ENCODE measurements around the gene NSUN6.

DNA sequence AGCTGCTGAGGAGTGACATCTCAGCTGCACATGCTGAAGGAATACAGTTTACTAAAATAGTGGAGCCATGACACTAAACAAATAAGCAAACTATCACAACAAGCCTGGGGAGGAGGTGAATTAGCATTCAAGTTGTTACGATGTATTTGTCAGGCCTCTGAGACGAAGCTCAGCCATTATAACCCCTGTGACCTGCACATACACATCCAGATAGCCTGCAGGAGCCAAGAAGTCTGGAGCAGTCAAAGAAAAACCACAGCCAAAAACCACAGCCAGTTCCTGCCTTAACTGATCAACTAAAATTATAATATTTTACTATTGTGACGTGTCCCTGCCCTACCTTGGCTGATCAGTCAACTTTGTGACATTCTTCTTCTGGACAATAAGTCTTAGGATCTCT lies 68.6 kb downstream of the NSUN6 start:
- no peak for TF ChIP-seq POLR2A (IDR thresholded peaks at IDR 0.05)
- TF ChIP-seq, protein P1, sequence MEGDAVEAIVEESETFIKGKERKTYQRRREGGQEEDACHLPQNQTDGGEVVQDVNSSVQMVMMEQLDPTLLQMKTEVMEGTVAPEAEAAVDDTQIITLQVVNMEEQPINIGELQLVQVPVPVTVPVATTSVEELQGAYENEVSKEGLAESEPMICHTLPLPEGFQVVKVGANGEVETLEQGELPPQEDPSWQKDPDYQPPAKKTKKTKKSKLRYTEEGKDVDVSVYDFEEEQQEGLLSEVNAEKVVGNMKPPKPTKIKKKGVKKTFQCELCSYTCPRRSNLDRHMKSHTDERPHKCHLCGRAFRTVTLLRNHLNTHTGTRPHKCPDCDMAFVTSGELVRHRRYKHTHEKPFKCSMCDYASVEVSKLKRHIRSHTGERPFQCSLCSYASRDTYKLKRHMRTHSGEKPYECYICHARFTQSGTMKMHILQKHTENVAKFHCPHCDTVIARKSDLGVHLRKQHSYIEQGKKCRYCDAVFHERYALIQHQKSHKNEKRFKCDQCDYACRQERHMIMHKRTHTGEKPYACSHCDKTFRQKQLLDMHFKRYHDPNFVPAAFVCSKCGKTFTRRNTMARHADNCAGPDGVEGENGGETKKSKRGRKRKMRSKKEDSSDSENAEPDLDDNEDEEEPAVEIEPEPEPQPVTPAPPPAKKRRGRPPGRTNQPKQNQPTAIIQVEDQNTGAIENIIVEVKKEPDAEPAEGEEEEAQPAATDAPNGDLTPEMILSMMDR (IDR thresholded peaks at IDR 0.05), result no peak

All from heart left ventricle (tissue), 13 donors.